Body of pancreas (tissue), 4 donors: Measurements from ENCODE around the gene SRGAP1.

Source experiments
- CTCF ChIP-seq, 7 experiments: fragments of 450-650 bp in 4 of 7; fragments of 200-600 bp in 3 of 7; sonication (generic) in 3 of 7; IDR thresholded peaks; one replicate each; pipeline ENCODE4 v1.5.1; 2016 to 2019; ENCODE audit warnings: antibody characterized with exemption in 7 of 7
- POLR2A ChIP-seq, 3 donors: fragments of 450-650 bp; IDR thresholded peaks; one replicate each; pipeline ENCODE4 v1.6.1; 2016; ENCODE audit warnings: antibody characterized with exemption in 3 of 3, mild to moderate bottlenecking in 2 of 3

GRCh38 chr12:64091186-64091585 is 246.7 kb downstream of the SRGAP1 start:
- TF ChIP-seq CTCF (IDR thresholded peaks at IDR 0.05) (no peak), POLR2A (IDR thresholded peaks at IDR 0.05) (no peak)
